ENCODE data around the gene SPINK8. TPM values are rescaled to one million over a fixed set of nuclear protein-coding genes. Genes with fewer than 3 reads are reported as not detected.

The SPINK8 gene
- not detected in 2 replicates for total RNA-seq (2014; rRNA removed; shearing (Covaris generic))

DNA sequence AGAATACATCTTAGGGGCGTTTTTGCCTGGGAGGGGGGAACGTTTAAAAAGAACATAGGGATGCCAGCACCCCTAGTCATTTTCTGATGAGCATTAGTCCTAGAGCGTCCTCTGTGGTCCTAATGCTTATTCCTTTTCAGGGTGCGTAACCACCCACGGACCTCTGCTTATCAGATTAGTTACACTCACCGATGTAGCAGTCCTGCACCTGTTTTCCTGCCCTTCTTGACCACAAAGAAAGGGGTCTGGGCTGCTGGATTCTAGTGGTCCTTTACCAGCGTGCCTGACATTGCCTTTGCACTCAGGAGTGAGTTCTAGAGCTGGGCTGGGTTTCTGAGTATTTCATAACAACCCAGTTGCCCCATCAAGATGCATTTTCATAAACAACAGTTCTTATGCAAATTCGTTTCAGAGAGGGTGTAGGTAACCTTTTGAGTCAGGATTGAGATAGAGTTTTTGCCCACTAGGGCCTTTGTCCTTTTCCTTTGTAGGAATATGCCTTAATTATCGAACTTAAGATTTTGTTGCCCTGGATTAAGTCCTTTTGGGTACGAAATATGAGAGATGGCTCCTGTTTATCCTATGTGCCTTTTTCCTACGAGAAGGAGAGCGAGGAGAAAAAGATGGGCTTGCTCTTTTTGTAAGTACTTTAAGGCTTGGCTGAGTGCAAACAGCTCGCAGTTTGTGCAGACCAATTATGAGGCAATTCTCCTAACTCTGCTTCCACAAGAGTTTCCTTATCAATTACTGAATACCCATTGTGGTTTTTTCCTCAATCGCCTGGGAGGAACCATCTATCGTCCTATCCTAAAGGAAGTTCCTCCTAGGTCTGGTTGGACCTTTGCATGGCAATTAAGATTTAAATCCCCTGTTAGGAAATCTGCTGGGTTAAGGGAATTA is at the start of gene SPINK8:
SPINK8 (minus strand) TSS at position 316 of the 900 bp plus-strand sequence. CDS start 5,320 bp downstream, outside the sequence.

GRCh38 chr3:48371651-48372376 is 38.4 kb upstream of the SPINK8 start, which contains the start of gene FBXW12:
Gene FBXW12, plus strand, starts transcription at chr3:48372219. Its CDS starts 549 bp downstream, at chr3:48372768.

DNA sequence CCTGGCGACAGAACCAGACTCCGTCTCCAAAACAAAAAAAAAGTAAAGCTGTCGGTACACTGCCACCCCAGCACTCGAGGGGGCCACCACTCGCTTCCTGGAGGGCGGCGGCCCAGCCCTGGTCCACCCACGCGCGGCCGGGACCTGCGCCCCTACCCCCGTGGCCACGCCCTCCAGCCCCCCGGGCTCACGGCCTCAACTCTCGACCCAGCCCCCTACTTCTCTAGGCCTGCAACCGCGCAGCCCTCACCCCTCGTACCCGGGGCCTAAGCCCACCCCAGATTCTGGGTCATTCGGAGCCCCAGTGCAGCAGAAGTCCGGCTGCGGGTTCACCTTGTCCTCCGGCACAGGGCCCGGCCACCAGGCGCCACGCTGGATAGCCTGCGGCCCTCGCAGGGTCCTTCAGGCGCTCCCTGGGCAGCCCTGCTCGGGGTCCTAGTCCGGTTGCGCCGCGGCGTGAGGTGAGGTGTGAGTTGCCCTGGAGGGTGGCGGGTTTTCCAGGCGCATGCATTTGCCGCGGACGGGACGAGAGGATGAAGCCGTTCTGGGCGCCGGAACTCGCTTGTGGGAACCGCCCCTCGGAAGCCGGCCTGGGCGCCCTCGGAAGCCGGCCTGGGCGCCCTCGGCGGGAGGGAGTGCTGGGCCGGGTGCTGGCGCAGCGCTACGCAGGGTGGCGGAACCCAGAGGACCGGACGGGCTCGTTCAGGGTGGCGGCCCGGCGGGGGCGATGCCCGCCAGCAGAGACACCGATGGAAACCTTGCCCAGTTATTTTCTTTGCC is 32.3 kb downstream of the SPINK8 start, which contains the start of gene NME6:
NME6 (minus strand) TSS at position 348 of the 780 bp plus-strand sequence.

Small RNA genes lying within 50 kb of the gene (small RNA-seq; reads per million reads assigned to genes)
- gene MIR2115 (not detected), gene RF00019 (not detected), gene RN7SL321P (not detected)

Other genes starting within 250 kb of the SPINK8 start
- 49.8 and 53.0 TPM in 2 replicates for gene CDC25A, start 145.2 kb downstream of the SPINK8 start, total RNA-seq (2014; rRNA removed; shearing (Covaris generic))
- gene CAMP, start 110.2 kb downstream of the SPINK8 start, total RNA-seq (2014; rRNA removed; shearing (Covaris generic)): 2.4 and 6.6 TPM in 2 replicates
- 16.5 and 17.2 TPM in 2 replicates for gene ZNF589, start 92.6 kb downstream of the SPINK8 start, total RNA-seq (2014; rRNA removed; shearing (Covaris generic))
- gene NME6, start 32.3 kb downstream of the SPINK8 start, total RNA-seq (2014; rRNA removed; shearing (Covaris generic)): 20.8 and 22.6 TPM in 2 replicates
- gene FBXW12, start 38.6 kb upstream of the SPINK8 start, total RNA-seq (2014; rRNA removed; shearing (Covaris generic)): 0.04 TPM in 1 of 2 replicates, not detected in the other
- gene PLXNB1, start 96.4 kb upstream of the SPINK8 start, total RNA-seq (2014; rRNA removed; shearing (Covaris generic)): 25.6 and 29.2 TPM in 2 replicates
- gene CCDC51, start 106.5 kb upstream of the SPINK8 start, total RNA-seq (2014; rRNA removed; shearing (Covaris generic)): 30.7 and 33.8 TPM in 2 replicates
- 631 and 866 TPM in 2 replicates for gene TMA7, start 106.6 kb upstream of the SPINK8 start, total RNA-seq (2014; rRNA removed; shearing (Covaris generic))
- gene ATRIP, start 113.1 kb upstream of the SPINK8 start, total RNA-seq (2014; rRNA removed; shearing (Covaris generic)): 13.7 and 14.2 TPM in 2 replicates
- gene SHISA5, start 170.5 kb upstream of the SPINK8 start, total RNA-seq (2014; rRNA removed; shearing (Covaris generic)): 107 and 119 TPM in 2 replicates
- 57.7 and 76.4 TPM in 2 replicates for gene PFKFB4, start 223.1 kb upstream of the SPINK8 start, total RNA-seq (2014; rRNA removed; shearing (Covaris generic))
- 17.5 and 30.5 TPM in 2 replicates for gene UCN2, start 230.1 kb upstream of the SPINK8 start, total RNA-seq (2014; rRNA removed; shearing (Covaris generic))